Ishikawa (cell line): ENCODE measurements around the gene ARMC7.

Source experiments
- CEBPB ChIP-seq: IDR thresholded peaks from 2 replicates; pipeline ENCODE4 v1.6.1; 2012
- CREB1 ChIP-seq: IDR thresholded peaks from 2 replicates; pipeline ENCODE4 v1.6.1; 2012; ENCODE audit warnings: low read depth
- EGR1 ChIP-seq: IDR thresholded peaks from 2 replicates; pipeline ENCODE4 v1.6.1; 2012
- EP300 ChIP-seq: IDR thresholded peaks from 2 replicates; pipeline ENCODE4 v1.6.1; 2012; ENCODE audit warnings: borderline replicate concordance
- FOXM1 ChIP-seq: IDR thresholded peaks from 2 replicates; pipeline ENCODE4 v1.6.1; 2012; ENCODE audit warnings: low read depth, borderline replicate concordance
- MAX ChIP-seq: IDR thresholded peaks from 2 replicates; pipeline ENCODE4 v1.6.1; 2012
- NFIC ChIP-seq: IDR thresholded peaks from 2 replicates; pipeline ENCODE4 v1.6.1; 2012
- RAD21 ChIP-seq: IDR thresholded peaks from 2 replicates; pipeline ENCODE4 v1.6.1; 2012; ENCODE audit warnings: low read depth
- REST ChIP-seq: IDR thresholded peaks from 2 replicates; pipeline ENCODE4 v1.6.1; 2012; ENCODE audit warnings: low read depth, mild to moderate bottlenecking
- TAF1 ChIP-seq: IDR thresholded peaks from 2 replicates; pipeline ENCODE4 v1.6.1; 2012; ENCODE audit warnings: low read depth, mild to moderate bottlenecking
- TCF12 ChIP-seq: IDR thresholded peaks from 2 replicates; pipeline ENCODE4 v1.6.1; 2012; ENCODE audit warnings: low read depth
- TEAD4 ChIP-seq: IDR thresholded peaks from 2 replicates; pipeline ENCODE4 v1.6.1; 2012
- USF1 ChIP-seq: IDR thresholded peaks from 2 replicates; pipeline ENCODE4 v1.6.1; 2012
- YY1 ChIP-seq: IDR thresholded peaks from 2 replicates; pipeline ENCODE4 v1.6.1; 2012; ENCODE audit warnings: low read depth
- ZBTB7A ChIP-seq: IDR thresholded peaks from 2 replicates; pipeline ENCODE4 v1.6.1; 2012; ENCODE audit warnings: low read depth

ARMC7 gene

GRCh38 chr17:75118307-75118706, 8.5 kb downstream of the ARMC7 start:
- TF ChIP-seq ZBTB7A: no peak
- TF ChIP-seq RAD21: no peak
- no peak for TF ChIP-seq TAF1
- TF ChIP-seq CEBPB: no peak

- TF ChIP-seq EGR1 (no peak), ZBTB7A (no peak), CEBPB (no peak), MAX (peak; percentile 35; the same call in 1 of the 2 replicates), TCF12 (peak; percentile 83), EP300 (peak; percentile 60; the same call in 1 of the 2 replicates), REST (no peak), FOXM1 (no peak), CREB1 (no peak), YY1 (peak; percentile 52; the same call in 1 of the 2 replicates), TEAD4 (peak; percentile 24; the same call in 1 of the 2 replicates), NFIC (peak; percentile 12; the same call in 1 of the 2 replicates), RAD21 (0 out of 2 replicates have a peak, but pooled peaks have one; percentile 15), TAF1 (no peak), USF1 (no peak)
Observed at GRCh38 chr17:75124041-75124818, 14.5 kb downstream of the ARMC7 start.

GRCh38 chr17:75124819-75125162, 15.0 kb downstream of the ARMC7 start:
- TF ChIP-seq EGR1: no peak
- no peak for TF ChIP-seq YY1
- TF ChIP-seq FOXM1: no peak
- TF ChIP-seq TCF12: no peak
- TF ChIP-seq ZBTB7A: no peak; the same call in 1 of the 2 replicates
- no peak for TF ChIP-seq EP300
- no peak for TF ChIP-seq TEAD4
- no peak for TF ChIP-seq NFIC
- no peak for TF ChIP-seq CEBPB
- TF ChIP-seq REST: no peak
- no peak; the same call in 1 of the 2 replicates for TF ChIP-seq USF1
- TF ChIP-seq MAX: no peak
- no peak for TF ChIP-seq RAD21
- TF ChIP-seq TAF1: no peak

GRCh38 chr17:75125984-75126383, 16.2 kb downstream of the ARMC7 start:
- no peak for TF ChIP-seq NFIC
- no peak for TF ChIP-seq YY1
- no peak for TF ChIP-seq TCF12
- TF ChIP-seq EGR1: no peak
- no peak for TF ChIP-seq CREB1
- TF ChIP-seq RAD21: no peak
- no peak for TF ChIP-seq USF1

GRCh38 chr17:75126954-75127353, 17.2 kb downstream of the ARMC7 start:
- TF ChIP-seq USF1: no peak
- TF ChIP-seq CEBPB: no peak
- TF ChIP-seq EP300: no peak
- TF ChIP-seq TEAD4: no peak
- TF ChIP-seq RAD21: no peak
- no peak for TF ChIP-seq CREB1
- no peak for TF ChIP-seq MAX
- TF ChIP-seq REST: no peak
- no peak for TF ChIP-seq EGR1
- no peak for TF ChIP-seq FOXM1
- TF ChIP-seq NFIC: no peak
- no peak for TF ChIP-seq ZBTB7A
- TF ChIP-seq YY1: no peak
- TF ChIP-seq TCF12: no peak
- no peak for TF ChIP-seq TAF1
